ENCODE data around the gene COA1. TPM values are rescaled to one million over a fixed set of nuclear protein-coding genes. Genes with fewer than 3 reads are reported as not detected.

COA1 gene
- total RNA-seq, 1 donor from 2014 or later, result 50.0 TPM

GRCh38 chr7:43642897-43643630 lies 86.3 kb downstream of the COA1 start:
- FAIRE-seq (no peak), DNase-seq (ENCODE audit: low read depth) (no peak)
- TF ChIP-seq, protein P1, sequence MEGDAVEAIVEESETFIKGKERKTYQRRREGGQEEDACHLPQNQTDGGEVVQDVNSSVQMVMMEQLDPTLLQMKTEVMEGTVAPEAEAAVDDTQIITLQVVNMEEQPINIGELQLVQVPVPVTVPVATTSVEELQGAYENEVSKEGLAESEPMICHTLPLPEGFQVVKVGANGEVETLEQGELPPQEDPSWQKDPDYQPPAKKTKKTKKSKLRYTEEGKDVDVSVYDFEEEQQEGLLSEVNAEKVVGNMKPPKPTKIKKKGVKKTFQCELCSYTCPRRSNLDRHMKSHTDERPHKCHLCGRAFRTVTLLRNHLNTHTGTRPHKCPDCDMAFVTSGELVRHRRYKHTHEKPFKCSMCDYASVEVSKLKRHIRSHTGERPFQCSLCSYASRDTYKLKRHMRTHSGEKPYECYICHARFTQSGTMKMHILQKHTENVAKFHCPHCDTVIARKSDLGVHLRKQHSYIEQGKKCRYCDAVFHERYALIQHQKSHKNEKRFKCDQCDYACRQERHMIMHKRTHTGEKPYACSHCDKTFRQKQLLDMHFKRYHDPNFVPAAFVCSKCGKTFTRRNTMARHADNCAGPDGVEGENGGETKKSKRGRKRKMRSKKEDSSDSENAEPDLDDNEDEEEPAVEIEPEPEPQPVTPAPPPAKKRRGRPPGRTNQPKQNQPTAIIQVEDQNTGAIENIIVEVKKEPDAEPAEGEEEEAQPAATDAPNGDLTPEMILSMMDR (IDR thresholded peaks at IDR 0.05; ENCODE audit: insufficient read depth, low read length, severe bottlenecking), result no peak
- peaks cover 6% of the 10 kb centered on the region for H3K36me3 ChIP-seq (ENCODE audit: control insufficient read depth, insufficient read depth, low read length)
- H3K4me3 ChIP-seq (ENCODE audit: low read depth, low read length), result no peak overlapping the region
- no peaks in the 10 kb centered on the region for H3K27me3 ChIP-seq (ENCODE audit: control insufficient read depth, insufficient read depth, low read length)

DNA sequence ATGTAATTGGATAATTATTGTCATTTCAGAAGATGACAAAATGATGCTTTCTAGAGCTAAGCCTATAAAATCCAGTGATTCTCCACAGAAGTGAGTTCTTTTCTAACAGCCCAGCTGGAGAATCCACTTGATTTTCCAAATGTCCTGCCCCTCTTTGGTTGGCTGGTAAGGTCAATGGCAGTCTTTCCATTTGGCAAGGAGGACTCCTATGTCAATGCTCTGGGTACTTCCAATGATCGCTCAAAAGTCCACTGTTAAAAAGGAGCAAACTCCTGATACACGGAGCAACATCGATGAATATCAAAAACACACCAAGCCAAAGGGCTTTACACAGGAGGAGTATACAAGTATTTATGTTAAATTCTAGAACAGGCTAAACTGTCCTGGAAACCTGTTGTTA lies 88.6 kb downstream of the COA1 start:
- DNase-seq (ENCODE audit: low read depth) (no peak), FAIRE-seq (no peak)
- TF ChIP-seq, protein P1 (IDR thresholded peaks at IDR 0.05; ENCODE audit: insufficient read depth, low read length, severe bottlenecking), result no peak
- peaks cover 6% of the 10 kb centered on the region for H3K36me3 ChIP-seq (ENCODE audit: control insufficient read depth, insufficient read depth, low read length)
- no peak overlapping the region for H3K4me3 ChIP-seq (ENCODE audit: low read depth, low read length)
- H3K27me3 ChIP-seq (ENCODE audit: control insufficient read depth, insufficient read depth, low read length), result no peaks in the 10 kb centered on the region

- FAIRE-seq (no peak), DNase-seq (ENCODE audit: low read depth) (peak; percentile 61)
- TF ChIP-seq, protein P1 (IDR thresholded peaks at IDR 0.05; ENCODE audit: insufficient read depth, low read length, severe bottlenecking), result no peak
- H3K36me3 ChIP-seq (ENCODE audit: control insufficient read depth, insufficient read depth, low read length), result peaks cover 6% of the 10 kb centered on the region
- H3K4me3 ChIP-seq (ENCODE audit: low read depth, low read length), result no peak overlapping the region
- H3K27me3 ChIP-seq (ENCODE audit: control insufficient read depth, insufficient read depth, low read length), result no peaks in the 10 kb centered on the region
These were observed 89.3 kb downstream of the COA1 start for GRCh38 chr7:43639858-43640491.

DNA sequence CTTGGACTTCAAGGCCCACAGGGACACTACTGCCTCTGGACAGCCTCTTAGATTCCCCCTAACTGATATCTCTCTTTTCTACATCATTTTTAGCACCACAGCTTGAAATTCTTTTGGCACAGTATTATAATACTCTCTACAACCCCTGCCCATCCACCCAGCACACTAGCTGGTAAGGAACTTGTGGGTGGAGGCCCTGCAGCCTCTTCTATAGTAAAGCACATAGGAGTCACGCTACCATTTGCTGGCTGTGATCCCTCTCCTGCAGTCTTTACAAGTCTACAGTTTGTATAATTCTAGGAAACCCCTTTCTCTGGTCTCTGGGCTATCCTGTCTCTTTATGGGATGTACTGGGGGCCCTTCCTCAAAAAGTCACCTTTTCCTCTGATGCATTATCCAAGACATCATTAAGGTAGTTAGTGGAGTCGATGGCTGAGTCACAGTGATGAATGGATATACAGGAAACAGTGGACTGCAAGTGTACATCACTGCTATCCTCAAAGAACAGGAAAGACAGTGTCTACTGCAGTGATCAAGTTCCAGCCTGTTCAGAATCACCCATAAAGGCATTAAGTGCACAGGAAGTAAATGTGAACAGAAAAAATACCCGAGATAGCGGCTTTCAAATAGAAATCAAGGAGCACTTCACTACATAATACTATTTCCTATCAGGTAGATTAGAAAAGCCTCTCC lies 92.1 kb downstream of the COA1 start:
- FAIRE-seq (peak; percentile 28), DNase-seq (ENCODE audit: low read depth) (peak; percentile 98)
- TF ChIP-seq, protein P1 (IDR thresholded peaks at IDR 0.05; ENCODE audit: insufficient read depth, low read length, severe bottlenecking), result no peak
- H3K27me3 ChIP-seq (ENCODE audit: control insufficient read depth, insufficient read depth, low read length), result no peaks in the 10 kb centered on the region
- no peak overlapping the region for H3K4me3 ChIP-seq (ENCODE audit: low read depth, low read length)
- H3K36me3 ChIP-seq (ENCODE audit: control insufficient read depth, insufficient read depth, low read length), result peaks cover 7% of the 10 kb centered on the region

- Histone ChIP-seq H3K27me3 (ENCODE audit: control insufficient read depth, insufficient read depth, low read length) (no peaks in the 10 kb centered on the region), H3K4me3 (ENCODE audit: low read depth, low read length) (no peak overlapping the region), H3K36me3 (ENCODE audit: control insufficient read depth, insufficient read depth, low read length) (peaks cover 7% of the 10 kb centered on the region)
- DNase-seq (ENCODE audit: low read depth) (peak; percentile 97), FAIRE-seq (no peak)
- TF ChIP-seq, protein P1 (IDR thresholded peaks at IDR 0.05; ENCODE audit: insufficient read depth, low read length, severe bottlenecking), result no peak
These were observed 93.2 kb downstream of the COA1 start for GRCh38 chr7:43636093-43636492.
